Left renal cortex interstitium (tissue), 4 donors: ENCODE data around the gene GRK3. TPM values are rescaled to one million over a fixed set of nuclear protein-coding genes. Genes with fewer than 3 reads are reported as not detected.

ENCODE experiments used
- DNase-seq, 4 donors: peaks; one replicate each; pipeline ENCODE4 v3.0.0-alpha.2; 2013; ENCODE audit warnings: low read depth in 4 of 4, low spot score in 2 of 4, missing footprints in 1 of 4
- polyA plus RNA-seq, 4 donors: library from polyadenylated mRNA; unstranded; fragments of 120-200 nt; gene quantifications; one replicate each; pipeline ENCODE4 v1.2.1, GENCODE V29; 2013; ENCODE audit not compliant: insufficient read length in 4 of 4

GRK3 gene
- polyA plus RNA-seq, 4 donors: 8.9 to 10.5 (median 9.7) TPM

GRCh38 chr22:25656724-25657123 is 92.2 kb downstream of the GRK3 start:
- DNase-seq: no peak

DNA sequence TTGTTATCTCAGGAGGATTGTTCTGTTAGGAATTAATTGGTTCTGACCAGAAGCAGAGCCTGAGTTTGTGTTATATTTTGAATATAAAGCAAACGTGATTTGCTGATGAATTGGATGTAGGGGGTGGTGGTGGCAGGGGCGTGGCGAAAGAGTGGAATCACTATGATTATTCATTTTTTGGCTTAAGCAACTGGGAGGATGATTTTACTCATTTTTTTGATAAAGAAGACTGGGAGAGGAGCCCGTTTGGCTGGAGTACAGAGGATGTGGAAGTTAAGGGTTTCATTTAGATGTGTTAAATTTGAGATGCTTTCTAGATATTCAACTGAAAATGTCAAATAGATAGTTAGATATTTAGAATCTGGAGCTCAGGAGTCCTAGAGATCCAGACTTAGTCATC is 94.2 kb downstream of the GRK3 start:
- no peak for DNase-seq

GRCh38 chr22:25659413-25659812 is 94.9 kb downstream of the GRK3 start:
- DNase-seq: no peak

DNA sequence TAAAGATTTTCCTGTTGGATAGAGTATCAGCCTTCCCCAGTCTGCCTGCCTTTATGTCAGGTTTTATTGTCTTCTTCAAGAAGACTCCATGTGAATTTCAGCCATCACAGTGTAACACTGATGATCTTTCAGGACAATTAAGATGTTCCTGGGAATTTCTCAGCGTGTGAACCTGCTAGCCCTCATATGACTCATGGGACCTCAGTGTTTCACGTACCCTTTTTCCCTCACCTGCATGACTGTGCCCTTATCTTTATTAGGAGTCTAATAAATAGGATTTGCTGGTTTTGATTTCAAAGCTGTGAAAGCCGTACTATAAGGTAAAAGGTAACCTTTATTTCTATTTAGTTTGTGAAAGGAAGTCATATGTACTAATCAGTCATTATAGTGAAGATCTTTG is 95.9 kb downstream of the GRK3 start:
- DNase-seq: no peak

- DNase-seq: no peak
These were observed 96.6 kb downstream of the GRK3 start for GRCh38 chr22:25661073-25661472.

- no peak for DNase-seq
These were observed 99.2 kb downstream of the GRK3 start for GRCh38 chr22:25663654-25664053.

DNA sequence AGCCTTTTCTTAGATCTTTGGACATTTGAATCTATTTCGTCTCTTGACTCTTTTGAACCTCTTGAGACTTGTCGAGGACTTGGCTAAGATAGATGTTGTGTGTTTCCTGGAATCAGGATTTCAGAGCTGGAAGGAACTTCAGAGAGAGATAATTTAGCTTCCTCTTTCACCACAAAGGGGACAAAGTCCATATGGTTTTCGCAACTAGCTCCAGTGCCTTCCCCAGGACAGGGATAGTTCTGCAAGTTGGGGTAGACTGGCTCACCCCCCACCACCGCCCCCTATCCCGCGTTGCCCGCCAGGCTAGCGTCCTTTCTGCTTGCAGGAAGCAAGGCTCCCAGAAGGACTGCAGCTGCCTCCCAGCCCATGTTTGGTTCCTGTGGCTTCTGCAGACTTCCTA is 101.8 kb downstream of the GRK3 start:
- peak in 3 of 4 donors; percentile 11 to 47 (median 32) for DNase-seq

DNA sequence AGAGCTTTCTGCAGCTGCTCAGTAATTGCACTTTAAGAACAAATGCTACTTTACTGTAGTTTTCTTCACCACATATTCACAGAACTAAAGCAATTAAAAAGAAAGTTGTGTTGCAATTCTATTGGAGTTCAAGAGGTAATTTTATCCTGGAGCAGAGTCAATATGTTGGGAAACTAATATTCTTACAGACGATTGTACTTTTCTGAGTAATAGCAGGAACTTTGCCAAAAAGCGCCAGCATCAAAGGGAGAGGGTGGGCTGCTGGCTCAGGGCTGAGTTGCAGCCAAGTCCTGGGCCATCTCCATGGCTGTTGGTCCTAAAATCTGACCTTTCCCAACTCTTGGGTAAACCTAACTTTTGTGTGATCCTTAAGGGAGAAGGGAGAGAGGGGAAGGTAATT is 104.0 kb downstream of the GRK3 start:
- no peak for DNase-seq

GRCh38 chr22:25669253-25670069 is 105.0 kb downstream of the GRK3 start:
- DNase-seq: no peak

GRCh38 chr22:25670070-25670461 is 105.6 kb downstream of the GRK3 start:
- no peak for DNase-seq

DNA sequence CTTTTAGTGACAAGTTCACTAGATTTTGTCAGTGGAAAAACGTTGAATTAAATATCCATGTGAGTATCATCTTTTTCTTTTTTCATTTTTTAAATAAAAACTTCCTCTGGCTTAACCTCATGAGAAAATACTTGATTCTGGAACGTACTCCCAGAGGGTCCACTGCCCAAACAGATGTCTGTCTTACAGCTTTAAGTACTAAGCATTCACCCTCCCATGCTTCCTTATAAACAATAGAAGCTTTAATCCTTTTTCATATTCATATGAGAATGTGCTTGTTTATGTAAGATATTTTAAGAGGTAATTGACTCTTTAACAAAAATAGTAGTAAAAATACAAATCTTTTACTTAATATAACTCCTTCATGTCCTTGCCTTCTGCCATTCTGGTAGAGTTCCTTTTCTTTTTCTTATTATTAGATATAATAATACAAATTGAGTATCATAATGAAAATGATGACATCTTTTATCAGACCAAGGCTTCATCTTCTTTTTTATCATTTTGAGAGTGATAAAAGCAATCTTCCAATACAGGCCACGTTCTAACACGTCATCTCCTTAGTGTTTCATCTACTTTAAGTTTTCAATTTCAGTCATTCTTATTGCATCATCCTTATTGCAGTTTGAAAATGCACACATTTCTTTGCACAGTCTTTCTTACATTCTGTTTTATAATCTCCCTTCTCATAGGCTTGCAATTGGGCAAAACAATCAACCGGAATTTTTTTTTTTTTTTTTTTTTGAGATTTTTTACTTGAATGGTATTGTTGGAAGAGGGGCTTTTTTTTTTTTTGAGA is 108.0 kb downstream of the GRK3 start:
- DNase-seq: no peak

DNA sequence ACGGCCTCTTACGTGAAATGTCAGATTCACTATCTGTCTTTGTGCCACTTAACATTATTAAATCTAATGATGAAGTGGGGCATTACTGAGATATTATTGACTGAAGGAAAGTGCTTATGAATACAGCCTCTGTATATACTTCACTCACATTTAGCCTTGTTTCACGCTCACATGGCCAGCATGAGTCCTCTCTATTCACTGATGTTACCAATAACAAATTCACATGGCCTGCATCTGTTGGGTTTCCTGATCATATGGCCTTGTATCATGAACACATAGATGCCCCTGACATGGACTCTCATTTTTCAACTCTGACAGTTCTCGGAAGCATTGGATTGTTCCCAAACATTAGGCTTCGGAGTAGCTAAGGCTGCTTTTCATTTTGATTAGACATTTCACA is 109.2 kb downstream of the GRK3 start:
- DNase-seq: no peak

GRCh38 chr22:25677631-25678030 is 113.2 kb downstream of the GRK3 start:
- DNase-seq: no peak

- DNase-seq: no peak
These were observed 115.6 kb downstream of the GRK3 start for GRCh38 chr22:25680051-25680450.

DNA sequence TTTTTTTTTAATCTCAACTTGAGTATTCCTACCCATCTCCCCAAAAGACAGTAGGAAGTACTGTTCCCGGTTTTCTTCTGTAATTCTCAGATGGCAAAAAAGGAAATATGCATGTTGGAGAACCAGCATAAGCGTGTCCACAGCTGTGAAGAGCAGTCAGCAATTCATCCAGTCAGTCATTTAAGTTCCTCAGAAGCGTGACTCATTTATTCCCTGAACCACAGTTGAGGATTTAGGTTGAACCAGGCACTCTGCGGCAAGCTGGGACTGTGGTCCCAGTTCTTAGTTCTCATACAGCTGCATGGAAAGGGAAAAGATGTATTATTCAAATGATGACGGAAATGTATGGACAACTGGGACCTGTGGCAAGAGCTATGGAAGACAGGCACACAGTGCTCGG is 116.5 kb downstream of the GRK3 start:
- no peak for DNase-seq

GRCh38 chr22:25682109-25682508 is 117.6 kb downstream of the GRK3 start:
- DNase-seq: no peak

- no peak for DNase-seq
These were observed 124.2 kb downstream of the GRK3 start for GRCh38 chr22:25688627-25689026.

DNA sequence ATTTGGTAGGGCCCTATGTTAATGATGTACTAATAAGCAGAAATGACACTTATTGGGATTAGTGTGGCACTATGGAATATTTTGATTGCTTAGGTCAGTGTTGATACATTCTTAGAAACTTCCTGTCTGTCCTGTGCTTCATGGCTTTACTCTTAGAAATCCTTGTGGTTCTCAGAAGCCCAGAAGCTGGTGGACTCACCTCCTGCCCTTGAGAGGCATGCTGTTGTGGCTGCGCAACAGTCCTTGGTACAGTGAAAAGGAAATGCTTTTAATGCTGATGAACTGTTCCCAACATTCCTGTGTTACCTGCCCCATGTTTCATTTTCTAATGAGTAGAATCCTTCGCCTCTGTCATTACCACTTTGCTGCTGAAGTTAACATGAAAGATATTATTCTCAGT is 125.2 kb downstream of the GRK3 start:
- no peak for DNase-seq

GRCh38 chr22:25690798-25691197 is 126.3 kb downstream of the GRK3 start:
- no peak for DNase-seq

DNA sequence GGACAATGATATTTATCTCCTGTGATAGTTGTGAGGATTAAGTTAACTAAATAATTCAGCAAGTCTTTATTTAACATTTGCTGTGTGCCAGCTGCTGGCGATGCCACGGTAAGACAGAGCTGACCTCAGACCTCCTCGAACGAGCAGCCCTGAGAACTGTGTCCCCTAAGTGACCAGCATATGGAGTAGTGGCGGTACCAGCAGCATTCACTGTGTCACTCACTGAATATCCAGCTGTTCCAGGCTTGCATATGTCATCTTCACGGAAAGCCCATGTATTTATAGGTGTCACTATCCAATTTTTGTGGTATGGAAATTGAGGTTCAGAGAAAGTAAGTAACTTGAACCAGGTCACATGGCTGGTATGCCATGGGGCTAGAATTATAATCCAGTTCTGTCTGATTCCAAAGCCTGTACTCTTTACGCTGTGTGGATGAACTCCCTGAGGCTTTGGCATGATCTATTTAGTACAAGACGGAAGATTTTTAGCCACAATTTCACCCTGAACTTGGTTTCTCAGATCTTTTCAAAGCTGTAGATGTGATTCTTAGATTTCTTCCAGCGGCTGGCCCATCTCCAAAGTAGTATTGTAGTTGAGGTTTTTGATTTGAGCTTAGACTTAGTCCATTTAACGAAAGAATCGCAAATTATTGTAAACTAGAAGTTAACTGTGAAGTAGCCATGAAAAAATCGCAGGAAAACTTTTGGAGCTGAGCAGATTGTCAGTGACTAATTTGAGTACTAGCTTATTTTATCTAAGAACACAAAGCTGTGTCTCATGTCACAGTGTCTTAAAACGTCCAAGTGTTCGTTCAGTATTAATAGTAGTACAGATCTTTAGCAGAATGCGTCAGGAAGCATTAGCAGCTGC is 128.2 kb downstream of the GRK3 start:
- DNase-seq: no peak

- no peak for DNase-seq
These were observed 128.7 kb downstream of the GRK3 start for GRCh38 chr22:25693268-25693565.
